WERI-Rb-1 (cell line): ENCODE measurements around the gene PCDHGA8.

Source experiments
- DNase-seq: peaks from one replicate; pipeline ENCODE4 v3.0.0-alpha.2; 2020
- H3K27ac ChIP-seq: fragments of 250-450 bp; sonication (Bioruptor Pico); 2 replicates; pipeline ENCODE4 v1.5.1; 2020; ENCODE audit warnings: mild to moderate bottlenecking, moderate library complexity
- H3K27me3 ChIP-seq: fragments of 250-450 bp; sonication (Bioruptor Pico); 2 replicates; pipeline ENCODE4 v1.5.1; 2021; ENCODE audit warnings: mild to moderate bottlenecking, low read depth, moderate library complexity; ENCODE audit not compliant: insufficient read depth, severe bottlenecking
- H3K36me3 ChIP-seq: fragments of 250-450 bp; sonication (Bioruptor Pico); 2 replicates; pipeline ENCODE4 v1.5.1; 2020; ENCODE audit warnings: mild to moderate bottlenecking, moderate library complexity
- H3K4me3 ChIP-seq: 2 replicates; pipeline ENCODE4 v1.5.1; 2011; ENCODE audit warnings: low read depth, mild to moderate bottlenecking, control low read depth, low read length
- H3K9me3 ChIP-seq: fragments of 250-450 bp; sonication (Bioruptor Pico); 2 replicates; pipeline ENCODE4 v1.5.1; 2021; ENCODE audit warnings: mild to moderate bottlenecking, moderate library complexity; ENCODE audit not compliant: severe bottlenecking
- TF ChIP-seq, protein P1 (sequence below): IDR thresholded peaks from 2 replicates; pipeline ENCODE4 v1.5.1; 2011; ENCODE audit warnings: low read depth, mild to moderate bottlenecking, control low read depth, inconsistent platforms, low read length

PCDHGA8 gene

GRCh38 chr5:141366016-141366896 lies 26.2 kb upstream of the PCDHGA8 start:
- TF ChIP-seq, protein P1, sequence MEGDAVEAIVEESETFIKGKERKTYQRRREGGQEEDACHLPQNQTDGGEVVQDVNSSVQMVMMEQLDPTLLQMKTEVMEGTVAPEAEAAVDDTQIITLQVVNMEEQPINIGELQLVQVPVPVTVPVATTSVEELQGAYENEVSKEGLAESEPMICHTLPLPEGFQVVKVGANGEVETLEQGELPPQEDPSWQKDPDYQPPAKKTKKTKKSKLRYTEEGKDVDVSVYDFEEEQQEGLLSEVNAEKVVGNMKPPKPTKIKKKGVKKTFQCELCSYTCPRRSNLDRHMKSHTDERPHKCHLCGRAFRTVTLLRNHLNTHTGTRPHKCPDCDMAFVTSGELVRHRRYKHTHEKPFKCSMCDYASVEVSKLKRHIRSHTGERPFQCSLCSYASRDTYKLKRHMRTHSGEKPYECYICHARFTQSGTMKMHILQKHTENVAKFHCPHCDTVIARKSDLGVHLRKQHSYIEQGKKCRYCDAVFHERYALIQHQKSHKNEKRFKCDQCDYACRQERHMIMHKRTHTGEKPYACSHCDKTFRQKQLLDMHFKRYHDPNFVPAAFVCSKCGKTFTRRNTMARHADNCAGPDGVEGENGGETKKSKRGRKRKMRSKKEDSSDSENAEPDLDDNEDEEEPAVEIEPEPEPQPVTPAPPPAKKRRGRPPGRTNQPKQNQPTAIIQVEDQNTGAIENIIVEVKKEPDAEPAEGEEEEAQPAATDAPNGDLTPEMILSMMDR, result no peak
- no peak for DNase-seq
- Histone ChIP-seq H3K27ac (no peak overlapping the region), H3K9me3 (peaks cover 23% of the 10 kb centered on the region), H3K27me3 (no peaks in the 10 kb centered on the region), H3K4me3 (no peak overlapping the region), H3K36me3 (no peaks in the 10 kb centered on the region)

GRCh38 chr5:141369994-141370848 lies 22.2 kb upstream of the PCDHGA8 start, which contains the start of gene PCDHGB3:
PCDHGB3 (plus strand) TSS chr5:141370242; CDS start chr5:141370395, 153 bp downstream.
- no peak within 1 kb of the TSS for H3K4me3 ChIP-seq
- no peak for DNase-seq
- TF ChIP-seq, protein P1, result no peak
- no peaks in the 10 kb centered on the region for H3K27me3 ChIP-seq
- no peaks in the 10 kb centered on the region for H3K36me3 ChIP-seq
- no peak within 1 kb of the TSS for H3K27ac ChIP-seq
- H3K9me3 ChIP-seq, result peaks cover 28% of the 10 kb centered on the region

DNA sequence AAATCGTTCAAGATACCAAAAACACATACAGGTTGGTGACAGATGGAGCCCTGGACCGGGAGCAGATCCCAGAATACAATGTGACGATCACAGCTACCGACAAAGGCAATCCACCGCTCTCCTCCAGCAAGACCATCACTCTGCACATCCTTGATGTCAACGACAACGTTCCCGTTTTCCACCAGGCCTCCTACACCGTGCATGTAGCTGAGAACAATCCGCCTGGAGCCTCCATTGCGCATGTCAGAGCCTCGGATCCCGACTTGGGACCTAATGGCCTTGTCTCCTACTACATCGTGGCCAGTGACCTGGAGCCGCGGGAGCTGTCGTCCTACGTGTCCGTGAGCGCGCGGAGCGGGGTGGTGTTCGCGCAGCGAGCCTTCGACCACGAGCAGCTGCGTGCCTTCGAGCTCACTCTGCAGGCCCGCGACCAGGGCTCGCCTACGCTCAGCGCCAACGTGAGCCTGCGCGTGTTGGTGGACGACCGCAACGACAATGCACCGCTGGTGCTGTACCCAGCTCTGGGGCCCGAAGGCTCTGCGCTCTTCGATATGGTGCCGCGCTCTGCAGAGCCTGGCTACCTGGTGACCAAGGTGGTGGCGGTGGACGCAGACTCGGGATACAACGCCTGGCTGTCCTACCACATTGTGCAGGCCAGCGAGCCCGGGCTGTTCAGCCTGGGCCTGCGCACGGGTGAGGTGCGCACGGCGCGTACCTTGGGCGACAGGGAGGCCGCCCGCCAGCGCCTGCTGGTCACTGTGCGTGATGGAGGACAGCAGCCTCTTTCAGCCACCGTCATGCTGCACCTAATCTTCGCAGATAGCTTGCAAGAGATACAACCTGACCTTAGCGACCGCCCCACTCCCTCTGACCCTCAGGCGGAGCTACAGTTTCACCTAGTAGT lies 20.6 kb upstream of the PCDHGA8 start:
- Histone ChIP-seq H3K27me3 (no peaks in the 10 kb centered on the region), H3K9me3 (peaks cover 30% of the 10 kb centered on the region)
- TF ChIP-seq, protein P1, result no peak

GRCh38 chr5:141373673-141374317 lies 18.6 kb upstream of the PCDHGA8 start, which contains the start of gene PCDHGA6:
PCDHGA6 (plus strand) TSS chr5:141373891; CDS start chr5:141374084, 193 bp downstream.
- H3K4me3 ChIP-seq, result no peak within 1 kb of the TSS

More for the DNA sequence above, 20.6 kb upstream of the PCDHGA8 start:
- no peaks in the 10 kb centered on the region for H3K36me3 ChIP-seq
- DNase-seq, result no peak
- no peak overlapping the region for H3K4me3 ChIP-seq
- H3K27ac ChIP-seq, result no peak overlapping the region

More at GRCh38 chr5:141373673-141374317, 18.6 kb upstream of the PCDHGA8 start, which contains the start of gene PCDHGA6:
- TF ChIP-seq, protein P1, result no peak
- no peaks in the 10 kb centered on the region for H3K36me3 ChIP-seq
- no peaks in the 10 kb centered on the region for H3K27me3 ChIP-seq
- no peak for DNase-seq
- H3K27ac ChIP-seq, result no peak within 1 kb of the TSS
- H3K9me3 ChIP-seq, result peaks cover 30% of the 10 kb centered on the region
